GM12878 (cell line): ENCODE data around the gene TNFSF13. TPM values are rescaled to one million over a fixed set of nuclear protein-coding genes. Genes with fewer than 3 reads are reported as not detected.
A peak's percentile ranks its signal among the peaks of the same experiment; 100 is the strongest.

ENCODE experiments used
- ATAC-seq: fragments of 200-7000 bp; cut with Tn5 transposase; 3 replicates; pipeline ENCODE4 v1.9.1; 2020; ENCODE audit warnings: mild to moderate bottlenecking, moderate library complexity
- BruUV-seq: library from RNA; stranded (reverse); fragments of 400-500 nt; replicated peaks from 2 replicates; lab custom pipeline; 2021; lab: Mats Ljungman, UMichigan
- CTCF ChIA-PET: fragments of 300-600 bp; sonication (Branson Sonifier 250); formaldehyde crosslinking; extraction: SDS; loops from one replicate; lab custom pipeline; 2021; ENCODE audit warnings: inconsistent platforms; lab: Yijun Ruan, JAX
- POLR2A ChIA-PET: fragments of 350-600 bp; formaldehyde crosslinking; extraction: SDS; loops from one replicate; lab custom pipeline; 2021; ENCODE audit warnings: inconsistent platforms; lab: Charles Lee
- RAD21 ChIA-PET: fragments of 300-600 bp; sonication (Branson Sonifier 250); formaldehyde crosslinking; loops from one replicate; lab custom pipeline; 2023; ENCODE audit warnings: antibody characterized with exemption; ENCODE audit not compliant: unreplicated experiment; lab: Charles Lee
- SMC1A ChIA-PET: fragments of 300-600 bp; sonication (Branson Sonifier 250); formaldehyde crosslinking; loops from one replicate; lab custom pipeline; 2023; ENCODE audit not compliant: unreplicated experiment, uncharacterized antibody; lab: Charles Lee
- DNase-seq: peaks from one replicate; pipeline ENCODE4 v3.0.0-alpha.2; 2011; ENCODE audit warnings: low read depth, low spot score
- FAIRE-seq: peaks from 3 replicates; lab custom pipeline; 2011; peaks lifted over from hg19 to GRCh38; lab: Jason Lieb, UNC
- H2AFZ ChIP-seq: 2 replicates; pipeline ENCODE4 v1.6.0; 2011; ENCODE audit warnings: low read depth, low read length, control low read depth; ENCODE audit not compliant: control insufficient read depth
- H3K27ac ChIP-seq: 2 replicates; pipeline ENCODE4 v1.5.1; 2011; ENCODE audit warnings: control low read depth; ENCODE audit not compliant: control insufficient read depth, insufficient read depth
- H3K27me3 ChIP-seq, 2 experiments: replicated peaks in 1 of 2; 2 replicates each; pipeline versions ENCODE4 v1.6.0 to v1.6.1; 2011; ENCODE audit warnings: low read length in 1 of 2; ENCODE audit not compliant: control insufficient read depth in 2 of 2, insufficient read depth in 2 of 2
- H3K36me3 ChIP-seq, 2 experiments: 2 replicates each; pipeline ENCODE4 v1.5.1; 2011; ENCODE audit warnings: low read length in 1 of 2; ENCODE audit not compliant: control insufficient read depth in 2 of 2, insufficient read depth in 2 of 2
- H3K4me1 ChIP-seq: 2 replicates; pipeline ENCODE4 v1.6.1; 2011; ENCODE audit warnings: mild to moderate bottlenecking, low read length, moderate library complexity, mixed read lengths; ENCODE audit not compliant: control insufficient read depth, insufficient read depth
- H3K4me2 ChIP-seq: 2 replicates; pipeline ENCODE4 v1.6.0; 2011; ENCODE audit warnings: control low read depth; ENCODE audit not compliant: control insufficient read depth, insufficient read depth
- H3K4me3 ChIP-seq: fragments of 200-600 bp; sonication (generic); 2 replicates; pipeline ENCODE4 v1.5.1; 2016
- H3K79me2 ChIP-seq: 2 replicates; pipeline ENCODE4 v1.6.0; 2011; ENCODE audit warnings: low read length; ENCODE audit not compliant: control insufficient read depth, insufficient read depth
- H3K9ac ChIP-seq: 2 replicates; pipeline ENCODE4 v1.8.0; 2011; ENCODE audit warnings: low read length, control low read depth, mixed read lengths; ENCODE audit not compliant: control insufficient read depth, insufficient read depth
- H3K9me3 ChIP-seq: replicated peaks from 3 replicates; pipeline ENCODE4 v1.5.1; 2011; ENCODE audit warnings: mild to moderate bottlenecking, low read length; ENCODE audit not compliant: control insufficient read depth, insufficient read depth
- H4K20me1 ChIP-seq: 2 replicates; pipeline ENCODE4 v1.6.0; 2011; ENCODE audit not compliant: control insufficient read depth, insufficient read depth
- ASH2L ChIP-seq: fragments of 300-600, 200-600 bp; sonication (generic); IDR thresholded peaks from 2 replicates; pipeline ENCODE4 v1.6.1; 2017; ENCODE audit warnings: low read depth, mild to moderate bottlenecking, borderline replicate concordance
- BHLHE40 ChIP-seq, 2 experiments: fragments of 450-650 bp in 1 of 2; IDR thresholded peaks; 2 replicates each; pipeline ENCODE4 v1.6.1; 2011 to 2017; ENCODE audit warnings: low read depth in 2 of 2, borderline replicate concordance in 1 of 2, improper control_type of control experiment in 1 of 2, low read length in 1 of 2, mild to moderate bottlenecking in 1 of 2
- CHD4 ChIP-seq: fragments of 200-600 bp; sonication (generic); IDR thresholded peaks from 2 replicates; pipeline ENCODE4 v1.6.1; 2016; ENCODE audit warnings: mild to moderate bottlenecking
- GATAD2B ChIP-seq: fragments of 450-650 bp; conservative IDR thresholded peaks from 2 replicates; pipeline ENCODE4 v1.6.1; 2017; ENCODE audit warnings: low read depth, mild to moderate bottlenecking, moderate library complexity
- IKZF1 ChIP-seq: fragments of 450-650 bp; conservative IDR thresholded peaks from 2 replicates; pipeline ENCODE4 v1.6.1; 2017; ENCODE audit warnings: antibody characterized with exemption, mild to moderate bottlenecking
- JUND ChIP-seq: IDR thresholded peaks from 2 replicates; pipeline ENCODE4 v1.6.1; 2012; ENCODE audit warnings: low read depth, mild to moderate bottlenecking, low read length, improper control_type of control experiment, moderate library complexity
- LARP7 ChIP-seq: fragments of 450-650 bp; IDR thresholded peaks from 2 replicates; pipeline ENCODE4 v1.6.1; 2017; ENCODE audit warnings: mild to moderate bottlenecking
- NFYB ChIP-seq: IDR thresholded peaks from 2 replicates; pipeline ENCODE4 v1.6.1; 2011; ENCODE audit warnings: low read depth, mild to moderate bottlenecking, low read length, improper control_type of control experiment, moderate library complexity; ENCODE audit not compliant: insufficient read depth
- NRF1 ChIP-seq: conservative IDR thresholded peaks from 2 replicates; pipeline ENCODE4 v1.6.1; 2011; ENCODE audit warnings: mild to moderate bottlenecking, low read depth, low read length, improper control_type of control experiment
- PAX8 ChIP-seq: fragments of 450-650 bp; IDR thresholded peaks from 2 replicates; pipeline ENCODE4 v1.6.1; 2017; ENCODE audit warnings: mild to moderate bottlenecking, moderate library complexity
- POLR2A ChIP-seq: IDR thresholded peaks from 2 replicates; pipeline ENCODE4 v1.6.1; 2011; ENCODE audit warnings: low read depth, mild to moderate bottlenecking, low read length
- POLR2AphosphoS5 ChIP-seq: IDR thresholded peaks from 2 replicates; pipeline ENCODE4 v1.6.1; 2011; ENCODE audit warnings: mild to moderate bottlenecking, low read length, inconsistent platforms
- RAD21 ChIP-seq: IDR thresholded peaks from 2 replicates; pipeline ENCODE4 v1.6.1; 2011; ENCODE audit warnings: mild to moderate bottlenecking, low read depth, low read length, moderate library complexity; ENCODE audit not compliant: insufficient read depth
- RUNX3 ChIP-seq: IDR thresholded peaks from 2 replicates; pipeline ENCODE4 v1.6.1; 2012; ENCODE audit warnings: low read length, inconsistent platforms
- SMAD1 ChIP-seq: fragments of 450-650 bp; IDR thresholded peaks from 2 replicates; pipeline ENCODE4 v1.6.1; 2018; ENCODE audit warnings: mild to moderate bottlenecking, low read depth; ENCODE audit not compliant: partially characterized antibody
- SP1 ChIP-seq: IDR thresholded peaks from one replicate; pipeline ENCODE4 v1.6.1; 2011; ENCODE audit warnings: low read depth, low read length
- WGBS: methylation state at CpG from one replicate; pipeline ENCODE4 v1.1.6; 2016; ENCODE audit warnings: low lambda C conversion rate; ENCODE audit not compliant: insufficient replicate concordance, insufficient coverage; ENCODE audit errors: missing lambda C conversion rate; 5-methylcytosine and 5-hydroxymethylcytosine counted together
- in situ Hi-C: fragments of 300-500 bp; cut with MboI; formaldehyde crosslinking; loops from 9 replicates; pipeline ENCODE4 v1.14.3; 2018; ENCODE audit warnings: mixed read lengths
- intact Hi-C: fragments of 100-400 bp; cut with micrococcal nuclease; formaldehyde crosslinking; loops from one replicate; pipeline ENCODE4 v1.14.2; 2022; ENCODE audit not compliant: unreplicated experiment
- polyA plus RNA-seq, 11 experiments: library from polyadenylated mRNA; depleted of rRNA in 4 of 11; unstranded in 6 of 11; stranded (reverse) in 5 of 11; fragments of >200 nt; fragmentation: Nextera tagmentation in 4 of 11; fragmentation: Illumina TruSeq in 1 of 11; extraction: Ambion mirVana in 4 of 11; extraction: Trizol in 1 of 11; gene quantifications; 1 replicate in 1 of 11; 2 replicates in 10 of 11; pipeline versions ENCODE4 v1.2.1 to v1.2.3, GENCODE V29; 2011 to 2016; ENCODE audit warnings: inconsistent platforms in 2 of 11, missing spikeins in 2 of 11, low read depth in 1 of 11
- total RNA-seq, 4 experiments: library from RNA; depleted of rRNA in 3 of 4; stranded (reverse); fragments of >200 nt in 3 of 4; fragmentation: Illumina TruSeq in 1 of 4; extraction: Trizol in 1 of 4; gene quantifications; 2 replicates each; pipeline versions ENCODE4 v1.2.1 to v1.2.3, GENCODE V29; 2013 to 2021
- TF ChIP-seq, protein P1 (sequence below), 3 experiments: IDR thresholded peaks in 2 of 3; conservative IDR thresholded peaks in 1 of 3; 2 replicates each; pipeline ENCODE4 v1.5.1; 2011; ENCODE audit warnings: low read depth in 3 of 3, low read length in 3 of 3, mild to moderate bottlenecking in 3 of 3, control low read depth in 2 of 3, moderate library complexity in 2 of 3, inconsistent platforms in 1 of 3, mixed read lengths in 1 of 3; ENCODE audit not compliant: control insufficient read depth in 2 of 3, insufficient read depth in 1 of 3; ENCODE audit errors: extremely low read depth in 1 of 3
- TF ChIP-seq, protein P2 (sequence below): fragments of 450-650 bp; formaldehyde crosslinking; IDR thresholded peaks from 2 replicates; pipeline ENCODE4 v1.4.0; 2020; ENCODE audit warnings: mild to moderate bottlenecking, moderate library complexity

TNFSF13 gene
- total and polyA plus RNA-seq, 10 of the 15 experiments (the other 5 are each of a cell fraction or from before 2014, with no cell fraction given), result 0.56 to 14.6 (median 9.7) TPM

DNA sequence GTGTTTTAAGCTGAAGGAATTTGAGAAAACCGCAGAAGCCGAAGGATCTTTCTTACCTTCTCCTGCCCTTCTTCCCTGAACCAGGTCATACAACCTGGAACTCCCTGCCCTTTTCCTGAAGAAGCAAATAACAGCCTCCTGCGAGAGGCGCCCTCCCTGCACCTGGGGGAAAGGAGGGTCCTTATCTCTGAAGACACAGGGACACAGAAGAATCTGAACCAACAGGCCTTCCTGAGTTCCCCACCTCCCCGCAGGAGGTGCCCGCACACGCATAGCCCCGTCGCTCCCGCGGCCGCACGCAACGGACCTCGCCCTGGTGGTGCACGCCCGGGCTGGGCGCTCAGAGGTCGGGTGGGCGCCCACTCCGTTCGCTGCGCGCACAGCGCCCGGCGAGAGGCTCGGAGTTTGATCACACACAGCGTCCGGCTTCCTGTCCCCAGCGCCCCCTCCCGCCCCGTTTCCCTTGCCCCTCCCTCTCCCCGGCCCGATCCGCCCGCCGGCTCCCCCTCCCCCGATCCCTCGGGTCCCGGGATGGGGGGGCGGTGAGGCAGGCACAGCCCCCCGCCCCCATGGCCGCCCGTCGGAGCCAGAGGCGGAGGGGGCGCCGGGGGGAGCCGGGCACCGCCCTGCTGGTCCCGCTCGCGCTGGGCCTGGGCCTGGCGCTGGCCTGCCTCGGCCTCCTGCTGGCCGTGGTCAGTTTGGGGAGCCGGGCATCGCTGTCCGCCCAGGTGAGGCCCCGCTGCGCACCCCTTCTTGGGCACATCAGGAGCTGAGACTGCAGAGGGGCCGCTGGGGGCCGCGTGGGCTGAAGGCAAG lies 9.8 kb upstream of the TNFSF13 start, which contains the start of gene TNFSF12:
Gene TNFSF12, plus strand, starts transcription at position 474 of the 816 bp plus-strand sequence. Its CDS starts 96 bp downstream, at position 570.
- H3K36me3 ChIP-seq, result no peaks in the 10 kb centered on the region
- RAD21 ChIA-PET, result interaction anchor here (0.6 to 1.2 kb wide), 4 partner anchors 12 to 513 kb away, joined by 3 to 5 read pairs (median 3); partner anchors contain the start of genes PLSCR3 and SLC16A13
- H3K4me3 ChIP-seq, result peak within 1 kb of the TSS; percentile 70
- SMC1A ChIA-PET, result interaction anchor here (1.4 to 2.3 kb wide), 2 partner anchors 12 to 26 kb away, joined by 3 to 7 read pairs; no protein-coding TSS in a partner anchor
- in situ Hi-C loops, result no loop called here
- peak within 1 kb of the TSS; percentile 97 for H3K4me2 ChIP-seq
- intact Hi-C loops, result no loop called here
- H2AFZ ChIP-seq, result peak within 1 kb of the TSS; percentile 88
- no peak within 1 kb of the TSS for H3K27ac ChIP-seq
- no peaks in the 10 kb centered on the region for H3K79me2 ChIP-seq
- TF ChIP-seq LARP7 (0 out of 2 replicates have a peak, but pooled peaks have one; percentile 31), RUNX3 (peak; percentile 43), RAD21 (no peak), ASH2L (no peak), NFYB (no peak), NRF1 (no peak), PAX8 (no peak), BHLHE40 (IDR thresholded peaks at IDR 0.05; ENCODE audit: borderline replicate concordance in 1 of 2, low read depth in 2 of 2, low read length in 1 of 2) (0 out of 4 replicates have a peak, but pooled peaks of 1 of the 2 experiments have one; percentile 16), JUND (no peak), POLR2A (peak; percentile 74), IKZF1 (peak; percentile 44), GATAD2B (peak; percentile 55), POLR2AphosphoS5 (no peak), SP1 (no peak), SMAD1 (no peak), CHD4 (no peak)
- TF ChIP-seq, protein P1, sequence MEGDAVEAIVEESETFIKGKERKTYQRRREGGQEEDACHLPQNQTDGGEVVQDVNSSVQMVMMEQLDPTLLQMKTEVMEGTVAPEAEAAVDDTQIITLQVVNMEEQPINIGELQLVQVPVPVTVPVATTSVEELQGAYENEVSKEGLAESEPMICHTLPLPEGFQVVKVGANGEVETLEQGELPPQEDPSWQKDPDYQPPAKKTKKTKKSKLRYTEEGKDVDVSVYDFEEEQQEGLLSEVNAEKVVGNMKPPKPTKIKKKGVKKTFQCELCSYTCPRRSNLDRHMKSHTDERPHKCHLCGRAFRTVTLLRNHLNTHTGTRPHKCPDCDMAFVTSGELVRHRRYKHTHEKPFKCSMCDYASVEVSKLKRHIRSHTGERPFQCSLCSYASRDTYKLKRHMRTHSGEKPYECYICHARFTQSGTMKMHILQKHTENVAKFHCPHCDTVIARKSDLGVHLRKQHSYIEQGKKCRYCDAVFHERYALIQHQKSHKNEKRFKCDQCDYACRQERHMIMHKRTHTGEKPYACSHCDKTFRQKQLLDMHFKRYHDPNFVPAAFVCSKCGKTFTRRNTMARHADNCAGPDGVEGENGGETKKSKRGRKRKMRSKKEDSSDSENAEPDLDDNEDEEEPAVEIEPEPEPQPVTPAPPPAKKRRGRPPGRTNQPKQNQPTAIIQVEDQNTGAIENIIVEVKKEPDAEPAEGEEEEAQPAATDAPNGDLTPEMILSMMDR (IDR thresholded peaks at IDR 0.05 in 2 of 3, conservative IDR thresholded peaks at IDR 0.05 in 1 of 3; ENCODE audit: control insufficient read depth in 2 of 3, extremely low read depth in 1 of 3, insufficient read depth in 1 of 3, low read depth in 3 of 3, low read length in 3 of 3), result peak in 1 of 3 experiments; percentile 9; a peak in 1 of 6 replicates
- TF ChIP-seq, protein P2, sequence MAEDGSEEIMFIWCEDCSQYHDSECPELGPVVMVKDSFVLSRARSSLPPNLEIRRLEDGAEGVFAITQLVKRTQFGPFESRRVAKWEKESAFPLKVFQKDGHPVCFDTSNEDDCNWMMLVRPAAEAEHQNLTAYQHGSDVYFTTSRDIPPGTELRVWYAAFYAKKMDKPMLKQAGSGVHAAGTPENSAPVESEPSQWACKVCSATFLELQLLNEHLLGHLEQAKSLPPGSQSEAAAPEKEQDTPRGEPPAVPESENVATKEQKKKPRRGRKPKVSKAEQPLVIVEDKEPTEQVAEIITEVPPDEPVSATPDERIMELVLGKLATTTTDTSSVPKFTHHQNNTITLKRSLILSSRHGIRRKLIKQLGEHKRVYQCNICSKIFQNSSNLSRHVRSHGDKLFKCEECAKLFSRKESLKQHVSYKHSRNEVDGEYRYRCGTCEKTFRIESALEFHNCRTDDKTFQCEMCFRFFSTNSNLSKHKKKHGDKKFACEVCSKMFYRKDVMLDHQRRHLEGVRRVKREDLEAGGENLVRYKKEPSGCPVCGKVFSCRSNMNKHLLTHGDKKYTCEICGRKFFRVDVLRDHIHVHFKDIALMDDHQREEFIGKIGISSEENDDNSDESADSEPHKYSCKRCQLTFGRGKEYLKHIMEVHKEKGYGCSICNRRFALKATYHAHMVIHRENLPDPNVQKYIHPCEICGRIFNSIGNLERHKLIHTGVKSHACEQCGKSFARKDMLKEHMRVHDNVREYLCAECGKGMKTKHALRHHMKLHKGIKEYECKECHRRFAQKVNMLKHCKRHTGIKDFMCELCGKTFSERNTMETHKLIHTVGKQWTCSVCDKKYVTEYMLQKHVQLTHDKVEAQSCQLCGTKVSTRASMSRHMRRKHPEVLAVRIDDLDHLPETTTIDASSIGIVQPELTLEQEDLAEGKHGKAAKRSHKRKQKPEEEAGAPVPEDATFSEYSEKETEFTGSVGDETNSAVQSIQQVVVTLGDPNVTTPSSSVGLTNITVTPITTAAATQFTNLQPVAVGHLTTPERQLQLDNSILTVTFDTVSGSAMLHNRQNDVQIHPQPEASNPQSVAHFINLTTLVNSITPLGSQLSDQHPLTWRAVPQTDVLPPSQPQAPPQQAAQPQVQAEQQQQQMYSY (CRISPR knock-in tag), result no peak
- ATAC-seq, result peak; percentile 73
- peak within 1 kb of the TSS; percentile 71 for H3K9ac ChIP-seq
- POLR2A ChIA-PET, result interaction anchor here (0.6 to 2.3 kb wide), 4 partner anchors 10 to 23 kb away, joined by 3 to 8 read pairs (median 4); partner anchors contain the start of gene TNFSF13
- H3K4me1 ChIP-seq, result peaks cover 28% of the 10 kb centered on the region
- H3K27me3 ChIP-seq, result no peaks in the 10 kb centered on the region; a peak in 1 of 4 replicates
- H3K9me3 ChIP-seq, result no peaks in the 10 kb centered on the region
- no TSS peak for BruUV-seq
- WGBS, result under 1% methylated on average over 36 of the region's 65 CpGs
- no peaks in the 10 kb centered on the region for H4K20me1 ChIP-seq
- FAIRE-seq, result no peak
- no peak for DNase-seq
- CTCF ChIA-PET, result interaction anchor here (0.7 to 3.5 kb wide), 5 partner anchors 12 to 35 kb away, joined by 4 to 26 read pairs (median 14); partner anchors contain the start of gene MPDU1
